Peyer's patch (tissue), 4 donors: ENCODE results near the gene CTXND1.

Experiments
- CTCF ChIP-seq, 6 experiments: fragments of 450-650 bp in 4 of 6; fragments of 200-600 bp in 2 of 6; sonication (generic) in 1 of 6; IDR thresholded peaks; one replicate each; pipeline ENCODE4 v1.5.1; 2017 to 2019; ENCODE audit warnings: antibody characterized with exemption in 6 of 6, mild to moderate bottlenecking in 3 of 6, moderate library complexity in 1 of 6
- POLR2A ChIP-seq, 2 donors: fragments of 450-650 bp; IDR thresholded peaks; one replicate each; pipeline ENCODE4 v1.5.1; 2017; ENCODE audit warnings: antibody characterized with exemption in 2 of 2, mild to moderate bottlenecking in 2 of 2, moderate library complexity in 2 of 2

- TF ChIP-seq CTCF (IDR thresholded peaks at IDR 0.05) (no peak), POLR2A (IDR thresholded peaks at IDR 0.05) (no peak)
These were observed 50.0 kb downstream of the CTXND1 start for GRCh38 chr15:80202016-80202315.
